Ishikawa (cell line): Measurements from ENCODE around the gene SETD7.

ENCODE experiments used
- EGR1 ChIP-seq: IDR thresholded peaks from 2 replicates; pipeline ENCODE4 v1.6.1; 2012
- FOXM1 ChIP-seq: IDR thresholded peaks from 2 replicates; pipeline ENCODE4 v1.6.1; 2012; ENCODE audit warnings: low read depth, borderline replicate concordance
- MAX ChIP-seq: IDR thresholded peaks from 2 replicates; pipeline ENCODE4 v1.6.1; 2012
- RAD21 ChIP-seq: IDR thresholded peaks from 2 replicates; pipeline ENCODE4 v1.6.1; 2012; ENCODE audit warnings: low read depth
- REST ChIP-seq: IDR thresholded peaks from 2 replicates; pipeline ENCODE4 v1.6.1; 2012; ENCODE audit warnings: low read depth, mild to moderate bottlenecking
- TAF1 ChIP-seq: IDR thresholded peaks from 2 replicates; pipeline ENCODE4 v1.6.1; 2012; ENCODE audit warnings: low read depth, mild to moderate bottlenecking
- TCF12 ChIP-seq: IDR thresholded peaks from 2 replicates; pipeline ENCODE4 v1.6.1; 2012; ENCODE audit warnings: low read depth
- TEAD4 ChIP-seq: IDR thresholded peaks from 2 replicates; pipeline ENCODE4 v1.6.1; 2012
- YY1 ChIP-seq: IDR thresholded peaks from 2 replicates; pipeline ENCODE4 v1.6.1; 2012; ENCODE audit warnings: low read depth

GRCh38 chr4:139550724-139551429, 5.1 kb downstream of the SETD7 start:
- TF ChIP-seq TAF1 (no peak), RAD21 (no peak), TEAD4 (no peak), YY1 (no peak), MAX (no peak), REST (no peak), TCF12 (no peak), EGR1 (no peak), FOXM1 (no peak)
